Measurements from ENCODE around the gene PGPEP1.

The PGPEP1 gene, protein sequence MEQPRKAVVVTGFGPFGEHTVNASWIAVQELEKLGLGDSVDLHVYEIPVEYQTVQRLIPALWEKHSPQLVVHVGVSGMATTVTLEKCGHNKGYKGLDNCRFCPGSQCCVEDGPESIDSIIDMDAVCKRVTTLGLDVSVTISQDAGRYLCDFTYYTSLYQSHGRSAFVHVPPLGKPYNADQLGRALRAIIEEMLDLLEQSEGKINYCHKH

GRCh38 chr19:18340190-18340989 lies at the start of gene PGPEP1:
TSS of gene PGPEP1 (plus strand) at chr19:18340598. CDS start at chr19:18340682, 84 bp downstream.
- POLR2A ChIA-PET: interaction anchor here (1.0 to 2.5 kb wide), 4 partner anchors 12 to 136 kb away, joined by 4 to 16 read pairs (median 8); partner anchors contain the start of genes JUND, LSM4 and RAB3A
- CTCF ChIA-PET: interaction anchor here (1.0 to 3.7 kb wide), 5 partner anchors 12 to 77 kb away, joined by 3 to 21 read pairs (median 7); partner anchors contain the start of genes GDF15, JUND and LSM4
- peak; percentile 91 for DNase-seq (ENCODE audit: extremely low spot score)
- no peak for TF ChIP-seq FOXK2 (IDR thresholded peaks at IDR 0.05)
- TF ChIP-seq ELF4 (IDR thresholded peaks at IDR 0.05): no peak
- no peak for TF ChIP-seq PKNOX1 (IDR thresholded peaks at IDR 0.05)
- TF ChIP-seq CTBP1 (IDR thresholded peaks at IDR 0.05; ENCODE audit: borderline replicate concordance): no peak
- peak; percentile 87; the same call in 1 of the 2 replicates for TF ChIP-seq FOXM1 (IDR thresholded peaks at IDR 0.05; ENCODE audit: borderline replicate concordance)

DNA sequence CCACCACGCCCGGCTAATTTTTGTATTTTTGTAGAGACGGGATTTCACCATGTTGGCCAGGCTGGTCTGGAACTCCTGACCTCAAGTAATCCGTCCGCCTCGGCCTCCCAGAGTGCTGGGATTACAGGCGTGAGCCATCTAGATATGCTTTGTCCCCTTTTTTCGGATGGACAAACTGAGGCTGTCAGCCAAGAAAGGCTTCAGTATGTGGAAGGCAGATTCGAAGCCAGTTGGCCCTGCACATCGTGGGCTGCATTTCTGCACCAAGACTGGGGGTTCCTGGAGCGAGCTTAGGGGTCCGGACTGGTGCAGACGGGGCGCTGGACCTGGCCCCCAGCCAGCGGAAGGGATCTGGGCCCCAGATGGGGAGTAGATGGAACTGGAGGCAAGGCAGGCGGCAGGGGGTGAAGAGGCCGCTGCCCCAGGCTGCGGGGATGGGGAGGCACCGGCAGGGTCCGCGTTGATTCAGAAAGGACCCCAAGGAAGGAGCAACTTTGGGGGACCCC lies 49.3 kb upstream of the PGPEP1 start:
- POLR2A ChIA-PET: interaction anchor here (1.3 to 5.7 kb wide), 2 partner anchors 11 to 13 kb away, joined by 5 to 120 read pairs; partner anchors contain the start of gene JUND
- CTCF ChIA-PET: no interaction called here
- TF ChIP-seq HDGF (IDR thresholded peaks at IDR 0.05; ENCODE audit: borderline replicate concordance) (no peak), L3MBTL2 (conservative IDR thresholded peaks at IDR 0.05) (no peak), FOXA1 (IDR thresholded peaks at IDR 0.05) (no peak), PKNOX1 (IDR thresholded peaks at IDR 0.05) (no peak), FOXM1 (IDR thresholded peaks at IDR 0.05; ENCODE audit: borderline replicate concordance) (no peak), CTBP1 (IDR thresholded peaks at IDR 0.05; ENCODE audit: borderline replicate concordance) (no peak), ZNF384 (IDR thresholded peaks at IDR 0.05) (no peak), SUZ12 (IDR thresholded peaks at IDR 0.05) (no peak), LEF1 (IDR thresholded peaks at IDR 0.05; ENCODE audit: borderline replicate concordance) (no peak), NFRKB (IDR thresholded peaks at IDR 0.05) (no peak), BHLHE40 (IDR thresholded peaks at IDR 0.05; ENCODE audit: borderline replicate concordance) (no peak), ELF4 (IDR thresholded peaks at IDR 0.05) (no peak), ARNT (IDR thresholded peaks at IDR 0.05) (no peak), TARDBP (IDR thresholded peaks at IDR 0.05) (no peak), SP1 (IDR thresholded peaks at IDR 0.05) (no peak), FOXK2 (IDR thresholded peaks at IDR 0.05) (no peak)
- no peak for DNase-seq (ENCODE audit: extremely low spot score)

- DNase-seq (ENCODE audit: extremely low spot score): peak; percentile 70
- CTCF ChIA-PET: interaction anchor here (0.5 to 2.6 kb wide), 4 partner anchors 12 to 748 kb away, joined by 3 to 20 read pairs (median 6); partner anchors contain the start of genes GDF15 and JUND
- POLR2A ChIA-PET: interaction anchor here (1.1 to 5.7 kb wide), 7 partner anchors 12 to 432 kb away, joined by 3 to 120 read pairs (median 5); partner anchors contain the start of genes JUND, LSM4, RPL18A and SSBP4
- no peak for TF ChIP-seq CTBP1 (IDR thresholded peaks at IDR 0.05; ENCODE audit: borderline replicate concordance)
- TF ChIP-seq FOXM1 (IDR thresholded peaks at IDR 0.05; ENCODE audit: borderline replicate concordance): peak; percentile 83; the same call in 1 of the 2 replicates
- peak; percentile 89 for TF ChIP-seq L3MBTL2 (conservative IDR thresholded peaks at IDR 0.05)
Measured at GRCh38 chr19:18291590-18292461, 48.6 kb upstream of the PGPEP1 start.

DNA sequence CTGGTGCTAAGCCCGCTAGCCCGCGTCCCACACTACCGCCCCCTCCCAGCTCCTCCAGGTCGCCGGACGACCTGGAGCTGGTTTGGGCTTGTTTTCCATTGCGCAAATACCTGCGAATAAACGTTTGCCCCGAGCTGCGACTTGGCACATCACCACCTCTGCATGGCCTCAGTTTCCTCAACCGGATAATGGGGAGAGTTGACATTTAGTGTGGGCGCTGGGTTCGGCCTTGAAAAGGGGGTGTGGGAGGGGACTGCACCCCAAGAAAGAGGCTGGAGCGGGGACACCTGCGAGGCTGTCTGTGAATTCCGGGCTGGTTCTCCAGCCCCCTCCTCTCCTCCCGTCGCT lies 48.0 kb upstream of the PGPEP1 start:
- POLR2A ChIA-PET: interaction anchor here (0.6 to 5.7 kb wide), 9 partner anchors 12 to 433 kb away, joined by 3 to 120 read pairs (median 5); partner anchors contain the start of genes JUND, LSM4, RPL18A and SSBP4
- DNase-seq (ENCODE audit: extremely low spot score): no peak
- CTCF ChIA-PET: interaction anchor here (0.9 to 2.6 kb wide), 3 partner anchors 12 to 94 kb away, joined by 3 to 20 read pairs (median 7); partner anchors contain the start of genes GDF15 and JUND
- TF ChIP-seq LEF1 (IDR thresholded peaks at IDR 0.05; ENCODE audit: borderline replicate concordance) (no peak), FOXK2 (IDR thresholded peaks at IDR 0.05) (no peak), TARDBP (IDR thresholded peaks at IDR 0.05) (no peak), FOXM1 (IDR thresholded peaks at IDR 0.05; ENCODE audit: borderline replicate concordance) (no peak), SUZ12 (IDR thresholded peaks at IDR 0.05) (no peak), FOXA1 (IDR thresholded peaks at IDR 0.05) (no peak), ZNF384 (IDR thresholded peaks at IDR 0.05) (no peak), CTBP1 (IDR thresholded peaks at IDR 0.05; ENCODE audit: borderline replicate concordance) (no peak), BHLHE40 (IDR thresholded peaks at IDR 0.05; ENCODE audit: borderline replicate concordance) (no peak), HDGF (IDR thresholded peaks at IDR 0.05; ENCODE audit: borderline replicate concordance) (no peak), NFRKB (IDR thresholded peaks at IDR 0.05) (no peak), ARNT (IDR thresholded peaks at IDR 0.05) (no peak), ELF4 (IDR thresholded peaks at IDR 0.05) (no peak), L3MBTL2 (conservative IDR thresholded peaks at IDR 0.05) (no peak), SP1 (IDR thresholded peaks at IDR 0.05) (no peak), PKNOX1 (IDR thresholded peaks at IDR 0.05) (no peak)

Data from HEK293T (cell line).